GM23338 (cell line): ENCODE measurements around the gene SELE. TPM values are rescaled to one million over a fixed set of nuclear protein-coding genes. Genes with fewer than 3 reads are reported as not detected.

ENCODE experiments used
- ATAC-seq: fragments of 200-7000 bp; cut with Tn5 transposase; 3 replicates; pipeline ENCODE4 v1.9.1; 2020
- DNase-seq: peaks from one replicate; pipeline ENCODE4 v3.0.0-alpha.2; 2015; ENCODE audit warnings: low spot score
- H2AFZ ChIP-seq: fragments of 200-600 bp; sonication (generic); 2 replicates; pipeline ENCODE4 v1.8.0; 2016; ENCODE audit warnings: antibody characterized with exemption, mild to moderate bottlenecking, moderate library complexity
- H3F3A ChIP-seq: fragments of 200-600 bp; sonication (generic); replicated peaks from 2 replicates; pipeline ENCODE4 v1.8.0; 2017; ENCODE audit warnings: antibody characterized with exemption, mixed run types, low read depth
- H3K27ac ChIP-seq: fragments of 200-600 bp; sonication (generic); 2 replicates; pipeline ENCODE4 v1.6.1; 2016; ENCODE audit warnings: low read depth
- H3K27me3 ChIP-seq: fragments of 200-600 bp; sonication (generic); 2 replicates; pipeline ENCODE4 v1.8.0; 2016; ENCODE audit warnings: mild to moderate bottlenecking, mixed run types, moderate library complexity; ENCODE audit not compliant: insufficient read depth
- H3K36me3 ChIP-seq: fragments of 200-600 bp; sonication (generic); 2 replicates; pipeline ENCODE4 v1.8.0; 2016; ENCODE audit warnings: mild to moderate bottlenecking; ENCODE audit not compliant: insufficient read depth
- H3K4me1 ChIP-seq: fragments of 200-600 bp; sonication (generic); 2 replicates; pipeline ENCODE4 v1.8.0; 2016; ENCODE audit warnings: mild to moderate bottlenecking, moderate library complexity; ENCODE audit not compliant: insufficient read depth
- H3K4me2 ChIP-seq: fragments of 200-600 bp; sonication (generic); 2 replicates; pipeline ENCODE4 v1.7.1; 2017; ENCODE audit warnings: mixed run types
- H3K4me3 ChIP-seq: fragments of 200-600 bp; sonication (generic); 2 replicates; pipeline ENCODE4 v1.6.1; 2016; ENCODE audit warnings: mixed run types
- H3K79me2 ChIP-seq: fragments of 200-600 bp; sonication (generic); replicated peaks from 2 replicates; pipeline ENCODE4 v1.8.0; 2017; ENCODE audit warnings: mild to moderate bottlenecking; ENCODE audit not compliant: insufficient read depth
- H3K9me2 ChIP-seq: fragments of 200-600 bp; sonication (generic); 2 replicates; pipeline ENCODE4 v1.8.0; 2017; ENCODE audit not compliant: insufficient read depth
- H4K20me1 ChIP-seq: fragments of 200-600 bp; sonication (generic); replicated peaks from 2 replicates; pipeline ENCODE4 v1.8.0; 2017; ENCODE audit warnings: mild to moderate bottlenecking; ENCODE audit not compliant: insufficient read depth
- H3K27ac Mint-ChIP-seq: 2 replicates; pipeline ENCODE4 v1.8.0; 2020; ENCODE audit warnings: inconsistent platforms, mild to moderate bottlenecking, moderate library complexity, mixed read lengths
- H3K27me3 Mint-ChIP-seq: 3 replicates; pipeline ENCODE4 v1.8.0; 2022; ENCODE audit warnings: low read depth, mild to moderate bottlenecking, moderate library complexity, mixed read lengths, inconsistent platforms; ENCODE audit not compliant: insufficient read depth, poor library complexity
- H3K36me3 Mint-ChIP-seq: 3 replicates; pipeline ENCODE4 v1.8.0; 2021; ENCODE audit warnings: low read depth, mild to moderate bottlenecking, inconsistent platforms, moderate library complexity, mixed read lengths
- H3K4me1 Mint-ChIP-seq: 3 replicates; pipeline ENCODE4 v1.8.0; 2020; ENCODE audit warnings: mild to moderate bottlenecking, inconsistent platforms, mixed read lengths
- H3K4me3 Mint-ChIP-seq: 3 replicates; pipeline ENCODE4 v1.8.0; 2021; ENCODE audit warnings: moderate library complexity, mild to moderate bottlenecking, inconsistent platforms, mixed read lengths
- H3K9me3 Mint-ChIP-seq: 3 replicates; pipeline ENCODE4 v1.8.0; 2020; ENCODE audit warnings: moderate library complexity, mild to moderate bottlenecking, inconsistent platforms, mixed read lengths
- CREB1 ChIP-seq: fragments of 250-450 bp; sonication (Bioruptor Pico); IDR thresholded peaks from 2 replicates; pipeline ENCODE4 v1.5.0; 2020; ENCODE audit warnings: low read depth, mild to moderate bottlenecking, moderate library complexity
- CTCF ChIP-seq, 2 experiments: fragments of 200-600 bp in 1 of 2; sonication (generic) in 1 of 2; conservative IDR thresholded peaks; 2 replicates each; pipeline versions ENCODE4 v1.5.1 to v1.6.1; 2016 to 2017; ENCODE audit warnings: antibody characterized with exemption in 2 of 2, low read depth in 2 of 2, mild to moderate bottlenecking in 2 of 2, moderate library complexity in 1 of 2
- ETS1 ChIP-seq: IDR thresholded peaks from 2 replicates; pipeline ENCODE4 v1.6.1; 2016; ENCODE audit warnings: antibody characterized with exemption
- EZH2 ChIP-seq: fragments of 200-600 bp; sonication (generic); IDR thresholded peaks from one replicate; pipeline ENCODE4 v1.8.0; 2017; ENCODE audit warnings: antibody characterized with exemption, mild to moderate bottlenecking, low read depth; ENCODE audit not compliant: unreplicated experiment
- EZH2phosphoT487 ChIP-seq: fragments of 200-600 bp; sonication (generic); IDR thresholded peaks from one replicate; pipeline ENCODE4 v1.8.1; 2018; ENCODE audit warnings: antibody characterized with exemption; ENCODE audit not compliant: unreplicated experiment
- JUNB ChIP-seq: IDR thresholded peaks from one replicate; pipeline ENCODE4 v1.6.1; 2016; ENCODE audit warnings: antibody characterized with exemption; ENCODE audit not compliant: unreplicated experiment
- NANOG ChIP-seq: IDR thresholded peaks from 2 replicates; pipeline ENCODE4 v1.6.1; 2016; ENCODE audit warnings: antibody characterized with exemption, borderline replicate concordance
- POLR2AphosphoS5 ChIP-seq: IDR thresholded peaks from 2 replicates; pipeline ENCODE4 v1.6.1; 2016; ENCODE audit warnings: antibody characterized with exemption, low read depth
- STAT1 ChIP-seq: IDR thresholded peaks from one replicate; pipeline ENCODE4 v1.6.1; 2016; ENCODE audit warnings: antibody characterized with exemption; ENCODE audit not compliant: unreplicated experiment
- ZNF114 ChIP-seq: fragments of 250-450 bp; sonication (Bioruptor Pico); IDR thresholded peaks from 2 replicates; pipeline ENCODE4 v1.5.0; 2020; ENCODE audit warnings: mild to moderate bottlenecking, moderate library complexity
- ZNF331 ChIP-seq: fragments of 250-450 bp; sonication (Bioruptor Pico); IDR thresholded peaks from 2 replicates; pipeline ENCODE4 v1.5.0; 2020; ENCODE audit warnings: low read depth, mild to moderate bottlenecking, moderate library complexity
- polyA plus RNA-seq: library from polyadenylated mRNA; unstranded; fragments of >200 nt; fragmentation: Nextera tagmentation; extraction: Ambion mirVana; gene quantifications from 2 replicates; pipeline ENCODE4 v1.2.1, GENCODE V29; 2016
- total RNA-seq: library from RNA; depleted of rRNA; stranded (reverse); fragments of >200 nt; shearing (Covaris generic); gene quantifications from 2 replicates; pipeline ENCODE4 v1.2.3, GENCODE V29; 2014
- TF ChIP-seq, protein P1 (sequence below): IDR thresholded peaks from one replicate; pipeline ENCODE4 v1.6.1; 2018; ENCODE audit warnings: antibody characterized with exemption; ENCODE audit not compliant: unreplicated experiment
- TF ChIP-seq, protein P2 (sequence below): fragments of 250-450 bp; sonication (Bioruptor Pico); IDR thresholded peaks from 2 replicates; pipeline ENCODE4 v1.5.0; 2020; ENCODE audit warnings: mild to moderate bottlenecking, moderate library complexity

Gene SELE
- total and polyA plus RNA-seq, 2 experiments from 2014 or later: not detected

DNA sequence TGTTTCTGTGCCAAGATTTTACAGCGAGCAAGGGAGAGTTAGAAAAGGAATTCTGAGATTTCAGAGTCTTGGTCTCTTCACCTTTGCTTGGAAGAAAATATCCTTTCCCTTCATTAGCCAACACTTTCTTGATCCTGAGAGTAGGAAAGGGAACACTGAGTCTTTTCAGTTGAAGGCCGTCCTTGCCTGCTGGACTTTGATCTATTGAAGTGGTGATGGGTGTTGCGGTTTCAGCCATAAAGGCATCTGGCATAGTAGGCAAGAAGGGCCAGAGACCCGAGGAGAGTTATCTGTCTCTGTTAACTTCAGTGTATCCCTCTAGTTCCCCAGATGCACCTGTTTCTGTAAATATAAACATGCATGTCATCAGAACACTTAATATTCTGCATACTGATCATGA lies 9.7 kb downstream of the SELE start:
- Histone ChIP-seq H3K9me2 (peaks cover 5% of the 10 kb centered on the region; the same call in 1 of the 2 replicates), H3K79me2 (no peaks in the 10 kb centered on the region), H3K27me3 (no peaks in the 10 kb centered on the region), H2AFZ (no peak overlapping the region), H3F3A (no peaks in the 10 kb centered on the region), H3K4me1 (no peaks in the 10 kb centered on the region), H3K4me2 (no peak overlapping the region), H3K4me3 (no peak overlapping the region), H3K27ac (no peak overlapping the region), H3K36me3 (no peaks in the 10 kb centered on the region), H4K20me1 (no peaks in the 10 kb centered on the region)
- DNase-seq: no peak
- Mint-ChIP-seq H3K27ac (no peak overlapping the region), H3K27me3 (no peaks in the 10 kb centered on the region), H3K4me3 (no peak overlapping the region), H3K9me3 (no peaks in the 10 kb centered on the region), H3K4me1 (no peaks in the 10 kb centered on the region), H3K36me3 (no peaks in the 10 kb centered on the region)
- TF ChIP-seq EZH2: no peak
- TF ChIP-seq JUNB: no peak
- TF ChIP-seq NANOG: no peak
- TF ChIP-seq STAT1: no peak
- TF ChIP-seq CREB1 (CRISPR knock-in tag): no peak
- TF ChIP-seq ZNF331: no peak
- TF ChIP-seq, protein P1, sequence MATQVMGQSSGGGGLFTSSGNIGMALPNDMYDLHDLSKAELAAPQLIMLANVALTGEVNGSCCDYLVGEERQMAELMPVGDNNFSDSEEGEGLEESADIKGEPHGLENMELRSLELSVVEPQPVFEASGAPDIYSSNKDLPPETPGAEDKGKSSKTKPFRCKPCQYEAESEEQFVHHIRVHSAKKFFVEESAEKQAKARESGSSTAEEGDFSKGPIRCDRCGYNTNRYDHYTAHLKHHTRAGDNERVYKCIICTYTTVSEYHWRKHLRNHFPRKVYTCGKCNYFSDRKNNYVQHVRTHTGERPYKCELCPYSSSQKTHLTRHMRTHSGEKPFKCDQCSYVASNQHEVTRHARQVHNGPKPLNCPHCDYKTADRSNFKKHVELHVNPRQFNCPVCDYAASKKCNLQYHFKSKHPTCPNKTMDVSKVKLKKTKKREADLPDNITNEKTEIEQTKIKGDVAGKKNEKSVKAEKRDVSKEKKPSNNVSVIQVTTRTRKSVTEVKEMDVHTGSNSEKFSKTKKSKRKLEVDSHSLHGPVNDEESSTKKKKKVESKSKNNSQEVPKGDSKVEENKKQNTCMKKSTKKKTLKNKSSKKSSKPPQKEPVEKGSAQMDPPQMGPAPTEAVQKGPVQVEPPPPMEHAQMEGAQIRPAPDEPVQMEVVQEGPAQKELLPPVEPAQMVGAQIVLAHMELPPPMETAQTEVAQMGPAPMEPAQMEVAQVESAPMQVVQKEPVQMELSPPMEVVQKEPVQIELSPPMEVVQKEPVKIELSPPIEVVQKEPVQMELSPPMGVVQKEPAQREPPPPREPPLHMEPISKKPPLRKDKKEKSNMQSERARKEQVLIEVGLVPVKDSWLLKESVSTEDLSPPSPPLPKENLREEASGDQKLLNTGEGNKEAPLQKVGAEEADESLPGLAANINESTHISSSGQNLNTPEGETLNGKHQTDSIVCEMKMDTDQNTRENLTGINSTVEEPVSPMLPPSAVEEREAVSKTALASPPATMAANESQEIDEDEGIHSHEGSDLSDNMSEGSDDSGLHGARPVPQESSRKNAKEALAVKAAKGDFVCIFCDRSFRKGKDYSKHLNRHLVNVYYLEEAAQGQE: no peak
- no peak for TF ChIP-seq ETS1
- TF ChIP-seq ZNF114 (CRISPR knock-in tag): no peak
- TF ChIP-seq POLR2AphosphoS5: no peak
- TF ChIP-seq, protein P2, sequence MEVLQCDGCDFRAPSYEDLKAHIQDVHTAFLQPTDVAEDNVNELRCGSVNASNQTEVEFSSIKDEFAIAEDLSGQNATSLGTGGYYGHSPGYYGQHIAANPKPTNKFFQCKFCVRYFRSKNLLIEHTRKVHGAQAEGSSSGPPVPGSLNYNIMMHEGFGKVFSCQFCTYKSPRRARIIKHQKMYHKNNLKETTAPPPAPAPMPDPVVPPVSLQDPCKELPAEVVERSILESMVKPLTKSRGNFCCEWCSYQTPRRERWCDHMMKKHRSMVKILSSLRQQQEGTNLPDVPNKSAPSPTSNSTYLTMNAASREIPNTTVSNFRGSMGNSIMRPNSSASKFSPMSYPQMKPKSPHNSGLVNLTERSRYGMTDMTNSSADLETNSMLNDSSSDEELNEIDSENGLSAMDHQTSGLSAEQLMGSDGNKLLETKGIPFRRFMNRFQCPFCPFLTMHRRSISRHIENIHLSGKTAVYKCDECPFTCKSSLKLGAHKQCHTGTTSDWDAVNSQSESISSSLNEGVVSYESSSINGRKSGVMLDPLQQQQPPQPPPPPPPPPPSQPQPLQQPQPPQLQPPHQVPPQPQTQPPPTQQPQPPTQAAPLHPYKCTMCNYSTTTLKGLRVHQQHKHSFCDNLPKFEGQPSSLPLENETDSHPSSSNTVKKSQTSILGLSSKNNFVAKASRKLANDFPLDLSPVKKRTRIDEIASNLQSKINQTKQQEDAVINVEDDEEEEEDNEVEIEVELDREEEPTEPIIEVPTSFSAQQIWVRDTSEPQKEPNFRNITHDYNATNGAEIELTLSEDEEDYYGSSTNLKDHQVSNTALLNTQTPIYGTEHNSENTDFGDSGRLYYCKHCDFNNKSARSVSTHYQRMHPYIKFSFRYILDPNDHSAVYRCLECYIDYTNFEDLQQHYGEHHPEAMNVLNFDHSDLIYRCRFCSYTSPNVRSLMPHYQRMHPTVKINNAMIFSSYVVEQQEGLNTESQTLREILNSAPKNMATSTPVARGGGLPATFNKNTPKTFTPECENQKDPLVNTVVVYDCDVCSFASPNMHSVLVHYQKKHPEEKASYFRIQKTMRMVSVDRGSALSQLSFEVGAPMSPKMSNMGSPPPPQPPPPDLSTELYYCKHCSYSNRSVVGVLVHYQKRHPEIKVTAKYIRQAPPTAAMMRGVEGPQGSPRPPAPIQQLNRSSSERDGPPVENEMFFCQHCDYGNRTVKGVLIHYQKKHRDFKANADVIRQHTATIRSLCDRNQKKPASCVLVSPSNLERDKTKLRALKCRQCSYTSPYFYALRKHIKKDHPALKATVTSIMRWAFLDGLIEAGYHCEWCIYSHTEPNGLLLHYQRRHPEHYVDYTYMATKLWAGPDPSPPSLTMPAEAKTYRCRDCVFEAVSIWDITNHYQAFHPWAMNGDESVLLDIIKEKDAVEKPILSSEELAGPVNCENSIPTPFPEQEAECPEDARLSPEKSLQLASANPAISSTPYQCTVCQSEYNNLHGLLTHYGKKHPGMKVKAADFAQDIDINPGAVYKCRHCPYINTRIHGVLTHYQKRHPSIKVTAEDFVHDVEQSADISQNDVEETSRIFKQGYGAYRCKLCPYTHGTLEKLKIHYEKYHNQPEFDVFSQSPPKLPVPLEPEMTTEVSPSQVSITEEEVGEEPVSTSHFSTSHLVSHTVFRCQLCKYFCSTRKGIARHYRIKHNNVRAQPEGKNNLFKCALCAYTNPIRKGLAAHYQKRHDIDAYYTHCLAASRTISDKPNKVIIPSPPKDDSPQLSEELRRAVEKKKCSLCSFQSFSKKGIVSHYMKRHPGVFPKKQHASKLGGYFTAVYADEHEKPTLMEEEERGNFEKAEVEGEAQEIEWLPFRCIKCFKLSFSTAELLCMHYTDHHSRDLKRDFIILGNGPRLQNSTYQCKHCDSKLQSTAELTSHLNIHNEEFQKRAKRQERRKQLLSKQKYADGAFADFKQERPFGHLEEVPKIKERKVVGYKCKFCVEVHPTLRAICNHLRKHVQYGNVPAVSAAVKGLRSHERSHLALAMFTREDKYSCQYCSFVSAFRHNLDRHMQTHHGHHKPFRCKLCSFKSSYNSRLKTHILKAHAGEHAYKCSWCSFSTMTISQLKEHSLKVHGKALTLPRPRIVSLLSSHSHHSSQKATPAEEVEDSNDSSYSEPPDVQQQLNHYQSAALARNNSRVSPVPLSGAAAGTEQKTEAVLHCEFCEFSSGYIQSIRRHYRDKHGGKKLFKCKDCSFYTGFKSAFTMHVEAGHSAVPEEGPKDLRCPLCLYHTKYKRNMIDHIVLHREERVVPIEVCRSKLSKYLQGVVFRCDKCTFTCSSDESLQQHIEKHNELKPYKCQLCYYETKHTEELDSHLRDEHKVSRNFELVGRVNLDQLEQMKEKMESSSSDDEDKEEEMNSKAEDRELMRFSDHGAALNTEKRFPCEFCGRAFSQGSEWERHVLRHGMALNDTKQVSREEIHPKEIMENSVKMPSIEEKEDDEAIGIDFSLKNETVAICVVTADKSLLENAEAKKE (CRISPR knock-in tag): no peak
- TF ChIP-seq EZH2phosphoT487: no peak
- no peak for TF ChIP-seq CTCF (conservative IDR thresholded peaks at IDR 0.05; ENCODE audit: low read depth in 2 of 2)
- ATAC-seq: no peak
